Measurements from ENCODE around the gene HLCS. TPM values are rescaled to one million over a fixed set of nuclear protein-coding genes. Genes with fewer than 3 reads are reported as not detected.

The HLCS gene
- total RNA-seq, 6 experiments from 2014 or later, result 20.3 to 24.5 (median 22.2) TPM

- no peaks in the 10 kb centered on the region for H3K27me3 Mint-ChIP-seq (ENCODE audit: insufficient read depth)
- no peaks in the 10 kb centered on the region for H3K9me3 Mint-ChIP-seq
- H3K36me3 Mint-ChIP-seq (ENCODE audit: low read depth), result no peaks in the 10 kb centered on the region
- peaks cover 32% of the 10 kb centered on the region for H3K4me1 Mint-ChIP-seq (ENCODE audit: low read depth)
- TF ChIP-seq CTCF (IDR thresholded peaks at IDR 0.05), result no peak
- peak overlapping the region; percentile 20; the same call in 1 of the 2 replicates for H3K4me3 Mint-ChIP-seq
- peak overlapping the region; percentile 58 for H3K27ac Mint-ChIP-seq
- peak; percentile 89 for DNase-seq
These were observed 182.7 kb downstream of the HLCS start for GRCh38 chr21:36783612-36784374.

GRCh38 chr21:36780861-36781260 lies 185.6 kb downstream of the HLCS start:
- Mint-ChIP-seq H3K36me3 (ENCODE audit: low read depth) (no peaks in the 10 kb centered on the region), H3K4me3 (no peak overlapping the region)
- no peak for TF ChIP-seq CTCF (IDR thresholded peaks at IDR 0.05)

GRCh38 chr21:36776981-36777617 lies 189.4 kb downstream of the HLCS start:
- H3K4me3 Mint-ChIP-seq, result no peak overlapping the region
- no peak overlapping the region for H3K27ac Mint-ChIP-seq
- TF ChIP-seq CTCF (IDR thresholded peaks at IDR 0.05), result no peak
- no peaks in the 10 kb centered on the region for H3K36me3 Mint-ChIP-seq (ENCODE audit: low read depth)
- no peaks in the 10 kb centered on the region for H3K9me3 Mint-ChIP-seq
- H3K27me3 Mint-ChIP-seq (ENCODE audit: insufficient read depth), result no peaks in the 10 kb centered on the region
- no peak for DNase-seq
- H3K4me1 Mint-ChIP-seq (ENCODE audit: low read depth), result peaks cover 11% of the 10 kb centered on the region

More at GRCh38 chr21:36780861-36781260, 185.6 kb downstream of the HLCS start:
- Mint-ChIP-seq H3K27ac (no peak overlapping the region), H3K4me1 (ENCODE audit: low read depth) (peaks cover 22% of the 10 kb centered on the region), H3K9me3 (no peaks in the 10 kb centered on the region), H3K27me3 (ENCODE audit: insufficient read depth) (no peaks in the 10 kb centered on the region)
- DNase-seq, result no peak

- Mint-ChIP-seq H3K36me3 (ENCODE audit: low read depth) (no peaks in the 10 kb centered on the region), H3K4me1 (ENCODE audit: low read depth) (peaks cover 11% of the 10 kb centered on the region), H3K27me3 (ENCODE audit: insufficient read depth) (no peaks in the 10 kb centered on the region), H3K9me3 (no peaks in the 10 kb centered on the region), H3K4me3 (no peak overlapping the region), H3K27ac (no peak overlapping the region)
- DNase-seq, result no peak
- no peak for TF ChIP-seq CTCF (IDR thresholded peaks at IDR 0.05)
These were observed 192.5 kb downstream of the HLCS start for GRCh38 chr21:36773995-36774394.

- no peak overlapping the region for H3K4me3 Mint-ChIP-seq
- no peak for TF ChIP-seq CTCF (IDR thresholded peaks at IDR 0.05)
- H3K36me3 Mint-ChIP-seq (ENCODE audit: low read depth), result no peaks in the 10 kb centered on the region
- H3K27me3 Mint-ChIP-seq (ENCODE audit: insufficient read depth), result no peaks in the 10 kb centered on the region
- no peak overlapping the region for H3K27ac Mint-ChIP-seq
- DNase-seq, result peak; percentile 63
- H3K9me3 Mint-ChIP-seq, result no peaks in the 10 kb centered on the region
- peaks cover 11% of the 10 kb centered on the region for H3K4me1 Mint-ChIP-seq (ENCODE audit: low read depth)
These were observed 193.4 kb downstream of the HLCS start for GRCh38 chr21:36773117-36773516.

Measured in HFFc6 (cell line).